Activated CD4-positive, alpha-beta T cell treated with anti-CD3 and anti-CD28 coated beads, Interleukin-2, amount 10 ng/mL, durations not matched to agents 7 days and 5 days (primary cell): ENCODE results near the gene LSM14A. TPM values are rescaled to one million over a fixed set of nuclear protein-coding genes. Genes with fewer than 3 reads are reported as not detected.
"Not testable (repeated sequence)": the region's sequence is repeated elsewhere in the genome, so short reads cannot be mapped to it uniquely, and the experiment has no call there.

ENCODE experiments used
- CTCF ChIA-PET: fragments of 350-600 bp; sonication (Branson Sonifier 250); formaldehyde crosslinking; loops from one replicate; lab custom pipeline; 2021; ENCODE audit warnings: antibody characterized with exemption; lab: Charles Lee
- POLR2A ChIA-PET: fragments of 350-600 bp; sonication (Branson Sonifier 250); formaldehyde crosslinking; loops from one replicate; lab custom pipeline; 2021; ENCODE audit warnings: antibody characterized with exemption; lab: Charles Lee
- DNase-seq: peaks from one replicate; pipeline ENCODE4 v3.0.0-alpha.2; 2020
- H3K27ac Mint-ChIP-seq: one replicate; pipeline ENCODE4 v1.8.0; 2021; ENCODE audit warnings: mild to moderate bottlenecking, moderate library complexity, mixed read lengths
- H3K27me3 Mint-ChIP-seq: one replicate; pipeline ENCODE4 v1.8.0; 2021; ENCODE audit warnings: mixed read lengths
- H3K36me3 Mint-ChIP-seq: one replicate; pipeline ENCODE4 v1.8.0; 2021; ENCODE audit warnings: low read depth, mixed read lengths
- H3K4me1 Mint-ChIP-seq: one replicate; pipeline ENCODE4 v1.8.0; 2021; ENCODE audit warnings: mixed read lengths
- H3K4me3 Mint-ChIP-seq: one replicate; pipeline ENCODE4 v1.8.0; 2021; ENCODE audit warnings: mild to moderate bottlenecking, moderate library complexity, mixed read lengths
- H3K9me3 Mint-ChIP-seq: one replicate; pipeline ENCODE4 v1.8.0; 2021; ENCODE audit warnings: mixed read lengths
- total RNA-seq, 2 experiments: library from RNA; stranded (reverse); gene quantifications; one replicate each; pipeline ENCODE4 v1.2.3, GENCODE V29; 2021

Gene LSM14A
- total RNA-seq, 2 experiments from 2014 or later: 141 to 146 TPM

DNA sequence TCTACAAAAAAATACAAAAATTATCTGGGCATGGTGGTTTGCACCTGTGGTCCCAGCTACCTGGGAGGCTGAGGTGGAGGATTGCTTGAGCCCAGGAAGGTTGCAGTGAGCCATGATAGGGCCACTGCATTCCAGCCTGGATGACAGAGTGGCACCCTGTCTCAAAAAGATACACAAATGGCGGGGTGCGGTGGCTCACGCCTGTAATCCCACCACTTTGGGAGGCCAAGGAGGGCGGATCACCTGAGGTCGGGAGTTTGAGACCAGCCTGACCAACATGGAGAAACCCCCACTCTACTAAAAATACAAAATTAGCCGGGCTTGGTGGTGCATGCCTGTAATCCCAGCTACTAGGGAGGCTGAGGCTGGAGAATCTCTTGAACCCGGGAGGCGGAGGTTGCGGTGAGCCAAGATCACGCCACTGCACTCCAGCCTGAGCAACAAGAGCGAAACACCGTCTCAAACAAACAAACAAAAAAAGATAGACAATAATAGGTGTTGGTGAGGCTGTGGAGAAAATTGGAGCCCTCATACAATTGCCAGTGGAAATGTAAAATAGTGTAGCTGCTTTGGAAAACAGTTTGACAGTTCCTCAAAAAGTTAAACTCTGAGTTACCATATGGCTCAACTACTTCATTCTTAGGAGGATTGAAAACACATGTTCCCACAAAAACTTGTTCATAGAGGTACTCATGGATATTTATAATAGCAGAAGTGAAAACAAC, 2.7 kb upstream of the LSM14A start:
- H3K4me3 Mint-ChIP-seq, H3K9me3 Mint-ChIP-seq, H3K27me3 Mint-ChIP-seq, POLR2A ChIA-PET, DNase-seq: not testable (repeated sequence)
- peaks cover 13% of the 10 kb centered on the region for H3K36me3 Mint-ChIP-seq
- H3K4me1 Mint-ChIP-seq: peaks cover 19% of the 10 kb centered on the region
- H3K27ac Mint-ChIP-seq: peak overlapping the region; percentile 26
- CTCF ChIA-PET: interaction anchor here (1.8 kb wide), 1 partner anchor 8 kb away, joined by 6 read pairs; no protein-coding TSS in a partner anchor

DNA sequence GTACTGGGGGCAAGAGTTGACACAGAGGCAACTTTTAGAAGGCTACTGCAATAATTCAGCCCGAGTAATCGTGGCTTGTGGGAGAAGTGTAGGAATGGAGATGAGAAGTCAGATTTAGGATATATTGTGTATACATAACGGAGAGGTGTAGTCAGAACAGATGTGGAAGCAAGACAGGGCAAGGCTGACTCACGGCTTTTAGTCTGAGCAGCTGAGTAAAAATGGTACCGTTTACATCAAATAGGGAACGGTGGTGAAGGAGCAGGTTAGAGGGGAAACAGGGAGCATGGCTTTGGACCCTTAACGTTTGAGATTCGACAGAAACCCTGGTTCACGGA, 796 bp upstream of the LSM14A start:
- ChIA-PET CTCF (interaction anchor here (0.9 to 1.4 kb wide), 4 partner anchors 8 to 393 kb away, joined by 3 to 5 read pairs (median 4); no protein-coding TSS in a partner anchor), POLR2A (interaction anchor here (0.7 kb wide), 1 partner anchor 16 kb away, joined by 4 read pairs; no protein-coding TSS in a partner anchor)
- no peaks in the 10 kb centered on the region for H3K27me3 Mint-ChIP-seq
- peaks cover 33% of the 10 kb centered on the region for H3K4me1 Mint-ChIP-seq
- H3K4me3 Mint-ChIP-seq: peak overlapping the region; percentile 86
- no peak for DNase-seq
- no peaks in the 10 kb centered on the region for H3K9me3 Mint-ChIP-seq
- H3K36me3 Mint-ChIP-seq: peaks cover 16% of the 10 kb centered on the region
- peak overlapping the region; percentile 99 for H3K27ac Mint-ChIP-seq

DNA sequence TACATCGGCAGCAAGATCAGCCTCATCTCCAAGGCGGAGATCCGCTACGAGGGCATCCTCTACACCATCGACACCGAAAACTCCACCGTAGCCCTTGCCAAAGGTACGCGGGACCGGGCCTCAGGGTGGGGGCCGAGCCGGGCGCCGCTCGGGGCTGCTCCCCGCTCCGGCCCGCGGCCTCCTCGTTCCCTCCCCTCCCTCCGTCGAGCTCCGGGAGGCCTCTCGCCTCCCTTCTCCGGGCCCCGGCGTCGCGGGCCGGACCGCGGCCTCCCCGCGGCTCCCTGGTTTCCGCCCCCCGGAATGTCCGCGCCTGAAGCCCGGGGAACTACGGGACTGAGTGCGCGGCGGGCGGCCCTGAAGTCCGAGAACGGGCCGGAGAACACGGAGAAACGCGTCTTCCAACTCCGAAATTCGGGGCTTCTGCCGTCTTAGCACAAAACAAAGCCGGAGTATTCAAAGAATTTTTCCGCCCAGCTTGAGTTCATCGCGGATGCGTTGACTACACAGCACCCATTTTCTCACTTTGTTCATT, 423 bp downstream of the LSM14A start:
- Mint-ChIP-seq H3K4me3 (peak overlapping the region; percentile 86), H3K27me3 (no peaks in the 10 kb centered on the region), H3K36me3 (peaks cover 19% of the 10 kb centered on the region), H3K27ac (peak overlapping the region; percentile 99), H3K4me1 (peaks cover 44% of the 10 kb centered on the region), H3K9me3 (no peaks in the 10 kb centered on the region)
- POLR2A ChIA-PET: no interaction called here
- CTCF ChIA-PET: interaction anchor here (1.3 to 1.8 kb wide), 3 partner anchors 53 to 178 kb away, joined by 3 to 4 read pairs (median 3); no protein-coding TSS in a partner anchor
- no peak for DNase-seq

DNA sequence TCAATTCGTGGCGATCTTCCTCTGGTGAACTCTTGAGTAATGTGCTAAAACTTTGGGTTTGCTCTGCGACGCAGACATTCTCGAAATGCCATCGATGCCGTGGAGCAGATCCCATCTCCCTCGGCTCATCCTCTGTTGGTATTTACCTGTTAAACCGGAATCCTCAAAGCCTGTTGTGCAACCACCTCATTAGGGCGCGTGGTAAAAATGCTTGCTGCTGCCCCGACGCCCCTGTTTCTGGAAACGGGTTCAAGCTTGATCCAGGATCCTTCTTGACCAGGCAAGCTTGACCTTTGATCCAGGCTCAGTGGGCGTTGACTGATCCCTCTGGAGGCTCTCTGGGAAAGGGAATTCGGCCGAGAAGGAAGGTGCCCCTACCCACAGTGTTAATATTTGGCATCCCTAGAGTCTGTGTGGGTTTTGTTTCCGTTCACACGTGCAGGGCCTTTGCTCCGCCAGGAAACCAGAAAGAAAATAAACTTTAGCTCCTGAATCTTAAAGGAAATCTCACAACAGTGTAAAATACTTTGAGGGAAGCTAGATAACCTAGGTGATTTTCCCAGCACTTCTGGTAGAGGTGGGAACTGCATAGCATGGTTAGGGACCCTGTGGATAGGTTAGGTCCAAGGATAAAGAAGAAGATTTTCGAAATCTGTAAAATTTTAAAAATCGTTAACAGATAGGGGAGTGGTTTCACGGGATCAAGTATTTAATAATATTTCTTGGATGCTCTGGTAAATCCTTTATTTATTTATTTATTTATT, 1.1 kb downstream of the LSM14A start:
- Mint-ChIP-seq H3K27me3 (no peaks in the 10 kb centered on the region), H3K9me3 (no peaks in the 10 kb centered on the region), H3K27ac (peak overlapping the region; percentile 94), H3K4me1 (peaks cover 50% of the 10 kb centered on the region), H3K4me3 (peak overlapping the region; percentile 86), H3K36me3 (peaks cover 19% of the 10 kb centered on the region)
- CTCF ChIA-PET: interaction anchor here (0.6 to 1.8 kb wide), 5 partner anchors 27 to 175 kb away, joined by 3 to 4 read pairs (median 3); no protein-coding TSS in a partner anchor
- POLR2A ChIA-PET: no interaction called here
- DNase-seq: peak; percentile 27

DNA sequence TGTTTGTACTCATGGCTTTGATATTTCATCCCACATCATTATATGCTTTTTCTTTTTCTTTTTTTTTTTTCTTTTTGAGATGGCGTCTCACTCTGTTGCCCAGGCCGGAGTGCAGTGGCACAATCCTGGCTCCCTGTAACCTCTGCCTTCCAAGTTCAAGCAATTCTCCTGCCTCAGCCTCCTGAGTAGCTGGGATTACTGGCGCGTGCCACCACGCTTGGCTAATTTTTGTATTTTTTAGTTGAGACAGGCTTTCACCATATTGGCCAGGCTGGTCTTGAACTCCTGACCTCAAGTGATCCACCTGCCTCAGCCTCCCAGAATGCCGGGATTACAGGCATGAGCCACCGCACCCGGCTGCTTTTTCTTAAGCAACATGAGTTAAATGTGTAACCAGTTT, 2.9 kb downstream of the LSM14A start:
- H3K27ac Mint-ChIP-seq, H3K27me3 Mint-ChIP-seq, H3K9me3 Mint-ChIP-seq, POLR2A ChIA-PET, DNase-seq, CTCF ChIA-PET: not testable (repeated sequence)
- Mint-ChIP-seq H3K4me3 (peak overlapping the region; percentile 42), H3K36me3 (peaks cover 27% of the 10 kb centered on the region), H3K4me1 (peaks cover 63% of the 10 kb centered on the region)

DNA sequence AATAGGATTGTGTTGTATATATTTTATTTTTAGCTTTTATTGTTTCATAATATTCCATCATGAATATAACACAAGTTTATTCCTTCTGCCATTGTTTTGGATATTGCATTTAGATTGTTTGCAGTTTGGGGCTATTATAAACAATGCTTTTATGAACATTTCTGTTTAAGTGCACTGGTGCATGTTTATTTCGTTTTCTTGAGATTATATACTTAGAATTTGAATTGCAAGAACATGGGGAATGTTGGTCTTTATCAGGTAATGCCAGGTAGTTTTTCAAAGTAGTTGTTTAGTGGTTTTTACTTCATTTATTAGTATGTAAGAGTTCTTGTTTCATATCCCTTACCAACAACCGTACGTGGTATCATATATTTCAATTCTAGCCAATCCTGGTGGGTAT, 4.3 kb downstream of the LSM14A start:
- H3K27me3 Mint-ChIP-seq: no peaks in the 10 kb centered on the region
- H3K9me3 Mint-ChIP-seq: no peaks in the 10 kb centered on the region
- peaks cover 40% of the 10 kb centered on the region for H3K36me3 Mint-ChIP-seq
- DNase-seq: no peak
- CTCF ChIA-PET: no interaction called here
- no peak overlapping the region for H3K27ac Mint-ChIP-seq
- POLR2A ChIA-PET: interaction anchor here (0.7 kb wide), 1 partner anchor 28 kb away, joined by 10 read pairs; no protein-coding TSS in a partner anchor
- peaks cover 67% of the 10 kb centered on the region for H3K4me1 Mint-ChIP-seq
- H3K4me3 Mint-ChIP-seq: peak overlapping the region; percentile 10

DNA sequence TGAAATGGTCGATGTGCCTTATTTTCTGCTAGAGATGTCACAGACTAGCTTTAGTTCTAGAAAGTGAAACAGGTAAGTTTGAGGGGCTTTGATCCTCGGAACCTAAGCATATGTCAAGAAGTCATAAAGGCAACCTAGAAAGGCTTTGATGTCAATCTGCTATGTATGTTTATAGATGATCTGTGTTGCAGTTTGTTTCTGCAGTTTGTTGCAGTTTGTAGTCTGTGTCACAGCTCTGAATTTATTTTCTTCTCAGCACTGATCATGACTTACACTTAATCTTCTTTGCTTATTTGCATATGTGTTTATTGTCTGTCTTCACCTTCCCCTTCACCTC, 5.9 kb downstream of the LSM14A start:
- Mint-ChIP-seq H3K27ac (peak overlapping the region; percentile 79), H3K4me3 (peak overlapping the region; percentile 52), H3K27me3 (no peaks in the 10 kb centered on the region), H3K36me3 (peaks cover 48% of the 10 kb centered on the region), H3K9me3 (no peaks in the 10 kb centered on the region), H3K4me1 (peaks cover 75% of the 10 kb centered on the region)
- peak; percentile 45 for DNase-seq
- CTCF ChIA-PET: interaction anchor here (1.3 to 2.0 kb wide), 2 partner anchors 10 to 16 kb away, joined by 5 to 6 read pairs; no protein-coding TSS in a partner anchor
- POLR2A ChIA-PET: no interaction called here

DNA sequence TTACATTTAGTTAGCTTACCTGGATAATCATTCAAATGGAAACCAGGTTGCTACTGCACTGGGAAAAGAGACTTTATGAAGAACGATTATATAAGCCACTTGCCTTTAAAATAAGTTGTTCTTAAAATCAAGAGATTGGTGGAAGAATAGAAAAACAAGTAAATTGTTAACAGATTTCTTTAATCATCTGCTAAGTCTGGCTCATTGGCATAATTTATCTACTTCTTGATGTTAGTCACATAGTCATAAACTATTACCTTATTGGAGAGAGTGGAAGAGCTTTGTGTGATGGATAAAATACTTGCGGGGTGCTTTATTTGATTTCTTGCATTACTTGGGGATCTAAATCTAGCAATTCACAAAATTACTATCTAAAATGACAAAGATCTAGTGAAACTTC, 6.8 kb downstream of the LSM14A start:
- no peak for DNase-seq
- H3K27ac Mint-ChIP-seq: no peak overlapping the region
- H3K36me3 Mint-ChIP-seq: peaks cover 42% of the 10 kb centered on the region
- no peaks in the 10 kb centered on the region for H3K27me3 Mint-ChIP-seq
- H3K4me1 Mint-ChIP-seq: peaks cover 69% of the 10 kb centered on the region
- H3K9me3 Mint-ChIP-seq: no peaks in the 10 kb centered on the region
- ChIA-PET POLR2A (no interaction called here), CTCF (interaction anchor here (1.0 to 2.0 kb wide), 4 partner anchors 11 to 191 kb away, joined by 3 to 6 read pairs (median 4); no protein-coding TSS in a partner anchor)
- no peak overlapping the region for H3K4me3 Mint-ChIP-seq

DNA sequence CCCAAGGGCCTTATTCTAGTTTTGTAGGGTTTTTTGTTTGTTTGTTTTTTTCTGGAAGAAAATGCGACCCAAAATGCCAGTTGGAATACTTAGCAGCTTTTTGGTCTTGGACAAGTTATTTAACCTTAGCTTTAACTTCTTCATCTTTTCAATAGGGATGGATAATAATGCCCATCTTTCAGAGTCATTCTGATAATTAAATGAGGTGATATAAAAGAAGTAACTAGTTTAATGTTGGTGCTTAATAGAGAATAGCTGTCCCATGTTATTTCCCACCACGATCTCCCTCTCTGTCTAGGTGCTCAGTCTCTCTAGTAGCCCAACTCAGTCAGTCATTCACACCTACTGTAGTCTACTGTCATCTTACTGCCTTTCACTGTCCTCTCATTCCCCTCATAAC, 8.0 kb downstream of the LSM14A start:
- ChIA-PET POLR2A (no interaction called here), CTCF (interaction anchor here (1.0 to 1.3 kb wide), 2 partner anchors 166 to 190 kb away, joined by 3 read pairs; no protein-coding TSS in a partner anchor)
- H3K36me3 Mint-ChIP-seq: peaks cover 39% of the 10 kb centered on the region
- H3K4me1 Mint-ChIP-seq: peaks cover 74% of the 10 kb centered on the region
- no peak overlapping the region for H3K27ac Mint-ChIP-seq
- no peak for DNase-seq
- H3K27me3 Mint-ChIP-seq: no peaks in the 10 kb centered on the region
- H3K4me3 Mint-ChIP-seq: no peak overlapping the region
- no peaks in the 10 kb centered on the region for H3K9me3 Mint-ChIP-seq

DNA sequence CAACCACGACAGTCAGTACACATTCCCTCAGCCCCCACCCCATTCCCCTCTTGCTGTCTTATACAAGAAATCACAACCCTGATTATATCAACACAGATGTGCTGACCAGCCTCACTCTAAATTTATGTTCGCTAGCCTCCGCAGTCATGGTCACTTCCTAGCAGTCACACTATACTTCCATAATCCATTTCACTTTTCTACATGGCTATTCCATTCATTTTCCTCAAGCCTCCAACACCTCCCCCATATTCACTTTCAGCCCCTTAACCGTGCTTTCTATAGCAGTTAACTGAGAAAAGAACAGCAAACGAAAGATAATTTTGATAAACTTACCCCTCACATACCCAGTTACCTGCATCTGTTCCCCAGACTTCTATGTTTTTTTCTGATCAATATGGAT, 8.4 kb downstream of the LSM14A start:
- Mint-ChIP-seq H3K27me3 (no peaks in the 10 kb centered on the region), H3K27ac (no peak overlapping the region), H3K4me3 (no peak overlapping the region), H3K4me1 (peaks cover 75% of the 10 kb centered on the region), H3K9me3 (no peaks in the 10 kb centered on the region), H3K36me3 (peaks cover 38% of the 10 kb centered on the region)
- no peak for DNase-seq
- ChIA-PET CTCF (no interaction called here), POLR2A (no interaction called here)

DNA sequence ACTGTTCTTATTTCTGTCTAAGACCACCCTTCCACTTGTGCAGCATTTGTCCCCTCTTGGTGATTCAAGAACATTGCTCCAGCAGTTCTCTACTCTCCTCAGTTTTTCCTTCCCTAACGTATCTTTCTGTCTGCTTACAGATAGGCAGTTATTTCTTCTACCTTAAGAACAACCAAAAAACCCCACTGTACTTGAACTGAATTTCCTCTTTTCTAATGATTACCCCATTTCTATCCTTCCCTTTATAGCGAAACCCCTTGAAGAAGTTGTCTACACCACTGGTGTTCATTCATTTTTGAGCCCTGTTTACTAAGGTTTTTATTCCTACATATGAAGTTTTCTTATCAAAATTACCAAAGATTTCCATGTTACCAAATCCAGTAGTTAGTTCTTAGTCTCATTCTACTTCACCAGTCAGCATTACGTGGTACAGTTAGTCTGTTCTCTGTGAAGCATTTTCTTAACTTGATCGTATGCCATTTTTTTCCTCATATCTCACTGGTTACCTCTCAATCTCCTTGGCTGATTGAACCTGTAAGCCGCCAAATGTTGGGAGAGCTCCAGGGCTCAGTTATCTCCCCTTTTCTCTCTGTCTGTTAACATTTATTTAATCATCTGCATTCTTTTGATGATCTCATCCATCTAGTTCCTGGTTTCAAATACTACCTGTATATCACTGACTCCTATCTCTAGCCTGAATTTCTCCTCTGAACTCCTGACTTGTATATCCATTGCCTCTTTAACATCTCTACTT, 9.0 kb downstream of the LSM14A start:
- Mint-ChIP-seq H3K4me1 (peaks cover 75% of the 10 kb centered on the region), H3K4me3 (no peak overlapping the region), H3K36me3 (peaks cover 41% of the 10 kb centered on the region), H3K9me3 (no peaks in the 10 kb centered on the region), H3K27me3 (no peaks in the 10 kb centered on the region), H3K27ac (no peak overlapping the region)
- ChIA-PET CTCF (no interaction called here), POLR2A (no interaction called here)
- DNase-seq: no peak

DNA sequence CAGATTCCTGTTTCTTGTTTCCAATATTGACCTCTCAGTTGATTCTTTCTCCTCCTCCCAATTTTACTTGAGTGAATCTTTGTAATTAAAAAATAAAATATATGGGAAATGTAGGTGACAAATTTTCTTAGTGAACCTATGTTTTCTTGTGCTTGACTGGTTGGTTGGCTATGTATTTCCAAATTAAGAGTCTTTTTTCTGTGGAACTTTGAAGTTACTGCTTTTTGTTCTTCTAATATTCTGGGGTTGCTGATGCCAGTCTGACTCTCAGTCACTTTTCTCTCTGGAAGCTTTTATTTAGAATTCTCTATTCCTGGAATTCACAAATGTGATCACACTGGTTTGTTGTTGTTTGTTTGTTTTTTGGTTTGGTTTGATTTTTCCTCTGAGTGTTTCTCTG, 9.8 kb downstream of the LSM14A start:
- H3K4me3 Mint-ChIP-seq: no peak overlapping the region
- H3K36me3 Mint-ChIP-seq: peaks cover 40% of the 10 kb centered on the region
- no peak overlapping the region for H3K27ac Mint-ChIP-seq
- H3K27me3 Mint-ChIP-seq: no peaks in the 10 kb centered on the region
- ChIA-PET POLR2A (interaction anchor here (0.7 kb wide), 1 partner anchor 108 kb away, joined by 3 read pairs; no protein-coding TSS in a partner anchor), CTCF (no interaction called here)
- H3K9me3 Mint-ChIP-seq: no peaks in the 10 kb centered on the region
- no peak for DNase-seq
- H3K4me1 Mint-ChIP-seq: peaks cover 72% of the 10 kb centered on the region
